DMS53 treated with DMSO at 0.1 percent for 48 hours (cell line): ENCODE results near the gene CAMK2A.
A peak's percentile ranks its signal among the peaks of the same experiment; 100 is the strongest.

ENCODE experiments used
- DNase-seq: peaks from one replicate; lab custom pipeline; 2025; ENCODE audit not compliant: unreplicated experiment; lab: John Stamatoyannopoulos, UW

Gene CAMK2A

GRCh38 chr5:150300496-150301169 is 11.1 kb upstream of the CAMK2A start:
- DNase-seq, result no peak

- DNase-seq, result no peak
Observed at GRCh38 chr5:150299571-150300327, 10.2 kb upstream of the CAMK2A start.

DNA sequence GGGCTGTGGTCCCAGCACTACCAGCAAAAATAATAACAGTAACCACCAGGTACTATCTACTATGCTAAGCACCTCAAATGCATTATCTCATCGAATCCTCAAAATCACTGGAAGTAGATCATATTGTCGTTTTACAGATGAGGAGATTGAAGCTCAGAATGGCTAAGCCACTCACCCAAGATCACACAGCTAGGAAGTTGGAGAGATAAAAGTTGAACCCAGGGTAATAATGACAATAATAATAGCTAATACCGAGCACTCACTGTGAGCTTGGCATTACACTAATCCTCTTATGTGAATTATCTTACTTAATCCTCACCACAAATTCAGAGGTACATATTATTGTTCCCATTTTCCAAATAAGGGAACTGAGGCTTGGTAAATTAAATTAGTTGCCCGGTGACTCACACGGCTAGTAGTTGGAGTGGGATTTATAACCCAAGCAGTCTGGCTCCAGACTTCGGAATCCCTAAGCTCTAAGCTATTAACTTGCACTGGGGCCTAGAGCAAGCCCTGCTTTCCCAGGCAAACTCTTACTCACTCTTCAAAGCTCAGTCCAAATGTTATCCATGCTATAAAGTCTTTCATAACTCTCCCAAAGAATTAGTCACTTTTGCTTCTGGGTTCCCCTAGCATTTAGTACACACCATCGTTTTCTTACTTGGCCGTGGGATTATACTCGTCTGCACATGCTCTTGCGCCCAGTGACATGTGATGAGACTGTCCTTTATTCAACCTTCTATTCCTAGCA is 9.3 kb upstream of the CAMK2A start:
- no peak for DNase-seq

- DNase-seq, result no peak
Observed at GRCh38 chr5:150297934-150298595, 8.5 kb upstream of the CAMK2A start.

GRCh38 chr5:150297236-150297890 is 7.8 kb upstream of the CAMK2A start:
- no peak for DNase-seq

DNA sequence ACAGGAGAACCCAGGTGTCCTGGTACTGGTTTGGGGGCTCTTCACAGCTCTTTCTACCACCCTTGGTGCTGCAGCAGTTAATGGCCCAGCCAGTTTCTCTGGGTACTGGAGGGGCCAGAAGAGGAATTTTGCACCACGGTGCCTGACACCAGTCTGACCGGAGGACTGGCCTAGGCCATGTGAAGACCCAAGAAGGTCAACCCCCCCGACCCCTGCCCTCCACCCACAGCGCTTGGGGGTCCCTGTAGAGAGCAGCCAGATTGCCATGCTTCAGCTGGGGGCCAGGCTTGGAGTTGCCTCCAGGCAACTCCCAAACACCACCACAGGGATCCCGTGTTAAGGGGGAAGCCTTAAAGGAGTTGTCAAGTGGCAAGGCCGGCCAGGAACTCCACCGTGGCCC is 6.9 kb upstream of the CAMK2A start:
- DNase-seq, result no peak

GRCh38 chr5:150295741-150296486 is 6.3 kb upstream of the CAMK2A start:
- DNase-seq, result no peak

GRCh38 chr5:150295172-150295634 is 5.6 kb upstream of the CAMK2A start:
- DNase-seq, result no peak

DNA sequence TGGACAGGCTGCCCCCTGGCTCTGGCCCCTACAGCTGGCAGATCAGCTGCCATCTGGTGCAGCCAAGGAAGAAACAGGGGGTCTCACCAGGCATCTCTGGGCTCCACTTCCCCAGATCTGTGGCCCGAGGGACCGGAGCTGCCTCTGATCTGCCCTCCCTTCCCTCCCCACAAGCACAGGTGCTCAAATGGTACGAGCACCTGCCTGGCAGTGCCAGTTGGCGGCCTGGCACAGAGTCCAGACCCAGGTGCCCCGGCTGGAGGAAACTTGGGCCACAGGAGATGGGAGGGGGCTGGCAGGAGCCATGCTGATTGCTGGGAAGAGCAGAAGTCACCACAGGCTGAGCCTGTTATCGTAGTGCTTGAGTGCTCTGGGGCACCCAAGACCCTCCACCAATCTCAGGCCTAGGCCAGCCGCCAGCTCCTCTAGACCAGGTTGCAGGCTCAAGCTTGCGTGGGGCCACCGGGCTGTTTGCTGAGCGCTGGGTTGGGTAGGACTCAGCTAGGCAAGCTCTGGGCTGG is 5.0 kb upstream of the CAMK2A start:
- no peak for DNase-seq

GRCh38 chr5:150293091-150293941 is 3.7 kb upstream of the CAMK2A start:
- DNase-seq, result no peak

- no peak for DNase-seq
Observed at GRCh38 chr5:150291388-150292385, 2.1 kb upstream of the CAMK2A start.

DNA sequence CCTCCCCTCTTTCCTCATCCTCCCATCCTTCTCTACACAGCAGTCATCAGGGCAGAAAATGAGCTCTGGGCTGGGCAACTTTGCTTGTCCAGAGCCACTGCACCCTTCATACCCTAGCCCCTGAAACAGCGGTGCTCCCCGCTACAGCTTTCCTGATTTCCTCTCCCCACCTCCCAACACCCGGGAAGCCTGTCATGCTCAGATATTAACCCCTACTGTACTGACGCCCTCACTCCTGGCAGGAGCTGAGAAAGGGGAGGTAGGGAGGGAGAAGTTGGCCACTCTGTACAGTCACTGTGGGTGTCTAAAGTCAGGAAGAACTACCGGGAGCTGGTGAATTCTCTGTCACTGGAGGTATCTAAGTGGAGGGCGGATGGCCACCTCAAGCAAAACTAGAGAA is 782 bp downstream of the CAMK2A start:
- DNase-seq, result no peak

GRCh38 chr5:150288361-150288760 is 1.2 kb downstream of the CAMK2A start:
- DNase-seq, result no peak

DNA sequence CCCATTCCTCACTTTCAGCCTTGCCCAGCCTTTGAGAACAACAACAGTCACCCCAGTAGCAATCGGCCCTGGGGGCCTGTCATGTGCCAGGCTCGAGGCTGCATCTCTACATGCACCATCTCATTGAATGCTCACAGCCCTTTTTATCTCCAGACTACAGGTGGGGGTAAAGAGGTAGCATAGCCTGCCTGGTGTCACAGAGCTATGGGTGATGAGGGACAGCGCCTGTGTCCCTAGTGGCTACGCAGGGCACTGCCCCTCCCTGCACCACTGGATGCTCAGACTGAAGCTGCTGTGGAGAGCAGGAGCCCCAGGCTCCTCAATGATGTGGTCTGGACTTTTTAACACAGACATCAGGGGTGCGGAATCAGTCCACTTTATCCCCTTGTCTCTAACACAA is 2.8 kb downstream of the CAMK2A start:
- DNase-seq, result peak; percentile 52

- DNase-seq, result no peak
Observed at GRCh38 chr5:150285114-150285513, 4.5 kb downstream of the CAMK2A start.

- no peak for DNase-seq
Observed at GRCh38 chr5:150284311-150284710, 5.3 kb downstream of the CAMK2A start.

- DNase-seq, result no peak
Observed at GRCh38 chr5:150283904-150284303, 5.7 kb downstream of the CAMK2A start.

DNA sequence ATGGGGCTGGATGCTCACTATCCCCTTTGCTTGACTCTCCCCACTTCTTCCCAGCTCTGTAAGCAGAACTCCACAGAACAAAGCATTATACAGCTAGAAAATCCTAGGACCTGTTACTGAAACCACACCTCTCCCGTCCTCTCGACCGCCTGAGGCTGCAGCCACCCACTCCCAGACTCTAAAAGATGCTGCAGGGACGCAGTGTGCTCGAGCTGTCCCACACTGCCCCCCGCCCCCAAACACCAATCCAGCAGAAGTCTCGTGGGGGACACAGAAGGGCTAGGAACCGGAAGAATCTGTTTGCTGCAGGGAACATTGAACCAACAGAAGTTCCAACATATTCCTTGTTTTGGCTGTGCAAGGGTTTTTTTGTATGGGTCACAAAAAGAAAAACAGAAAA is 7.6 kb downstream of the CAMK2A start:
- no peak for DNase-seq
